HepG2 (cell line): ENCODE measurements around the gene DGKB. TPM values are rescaled to one million over a fixed set of nuclear protein-coding genes. Genes with fewer than 3 reads are reported as not detected.

Experiments used
- ATAC-seq: fragments of 200-7000 bp; cut with Tn5 transposase; 3 replicates; pipeline ENCODE4 v1.9.1; 2020; ENCODE audit warnings: mild to moderate bottlenecking, moderate library complexity
- BruUV-seq: library from RNA; stranded (reverse); fragments of 400-500 nt; replicated peaks from 2 replicates; lab custom pipeline; 2021; lab: Mats Ljungman, UMichigan
- CTCF ChIA-PET: fragments of 300-600 bp; formaldehyde crosslinking; extraction: SDS; loops from one replicate; lab custom pipeline; 2021; ENCODE audit warnings: low total read pairs, inconsistent platforms, low intra/inter-chr PET ratio; lab: Yijun Ruan, JAX
- POLR2A ChIA-PET: fragments of 350-600 bp; sonication (Branson Sonifier 250); formaldehyde crosslinking; loops from one replicate; lab custom pipeline; 2020; ENCODE audit warnings: antibody characterized with exemption, inconsistent platforms; lab: Yijun Ruan, JAX
- DNase-seq: peaks from one replicate; pipeline ENCODE4 v3.0.0-alpha.2; 2015; ENCODE audit warnings: low spot score
- FAIRE-seq: peaks from 3 replicates; lab custom pipeline; 2011; peaks lifted over from hg19 to GRCh38; lab: Jason Lieb, UNC
- H2AFZ ChIP-seq: one replicate; pipeline ENCODE4 v1.6.1; 2011; ENCODE audit warnings: low read length, inconsistent platforms
- H3K27ac ChIP-seq: fragments of 300-600 bp; 3 replicates; pipeline ENCODE4 v1.8.0; 2011; ENCODE audit warnings: mixed run types, mild to moderate bottlenecking, mixed read lengths, low read length, inconsistent platforms; ENCODE audit not compliant: insufficient read depth; ENCODE audit errors: extremely low read length
- H3K27me3 ChIP-seq, 2 experiments: fragments of 200-600 bp in 1 of 2; 2 replicates in 1 of 2; 3 replicates in 1 of 2; pipeline versions ENCODE4 v1.6.0 to v1.8.0; 2011; ENCODE audit warnings: low read length in 2 of 2, mild to moderate bottlenecking in 2 of 2, moderate library complexity in 2 of 2, inconsistent platforms in 1 of 2; ENCODE audit not compliant: insufficient read depth in 2 of 2, control insufficient read depth in 1 of 2
- H3K36me3 ChIP-seq, 2 experiments: fragments of 200-600 bp in 1 of 2; replicated peaks in 1 of 2; 2 replicates in 1 of 2; 3 replicates in 1 of 2; pipeline versions ENCODE4 v1.5.1 to v1.8.0; 2011; ENCODE audit warnings: low read length in 2 of 2, inconsistent platforms in 1 of 2; ENCODE audit not compliant: insufficient read depth in 2 of 2, control insufficient read depth in 1 of 2
- H3K4me1 ChIP-seq: 2 replicates; pipeline ENCODE4 v1.5.1; 2012; ENCODE audit warnings: low read length, inconsistent platforms; ENCODE audit not compliant: insufficient read depth
- H3K4me2 ChIP-seq: 2 replicates; pipeline ENCODE4 v1.6.0; 2011; ENCODE audit warnings: low read depth, low read length, inconsistent platforms
- H3K4me3 ChIP-seq, 3 experiments: fragments of 200-600 bp in 1 of 3; sonication (generic), shearing (Covaris generic) in 1 of 3; replicated peaks in 1 of 3; 2 replicates each; pipeline ENCODE4 v1.5.1; 2011 to 2016; ENCODE audit warnings: low read length in 3 of 3, inconsistent platforms in 2 of 3, low read depth in 2 of 3, mild to moderate bottlenecking in 2 of 3, control low read depth in 1 of 3, mixed read lengths in 1 of 3; ENCODE audit not compliant: insufficient read depth in 1 of 3
- H3K79me2 ChIP-seq: one replicate; pipeline ENCODE4 v1.6.1; 2011; ENCODE audit warnings: low read length, inconsistent platforms; ENCODE audit not compliant: insufficient read depth
- H3K9ac ChIP-seq: 2 replicates; pipeline ENCODE4 v1.6.0; 2011; ENCODE audit warnings: mild to moderate bottlenecking, low read depth, low read length, inconsistent platforms; ENCODE audit not compliant: insufficient read depth
- H3K9me3 ChIP-seq: 2 replicates; pipeline ENCODE4 v1.5.1; 2012; ENCODE audit warnings: mild to moderate bottlenecking, low read length
- H4K20me1 ChIP-seq: 2 replicates; pipeline ENCODE4 v1.6.0; 2011; ENCODE audit warnings: inconsistent platforms, mild to moderate bottlenecking, low read length, moderate library complexity; ENCODE audit not compliant: insufficient read depth
- ARID4A ChIP-seq: sonication (generic); formaldehyde crosslinking; IDR thresholded peaks from 2 replicates; pipeline ENCODE4 v1.5.0; 2020; ENCODE audit warnings: mild to moderate bottlenecking, missing genetic modification reagents, borderline replicate concordance
- HNRNPLL ChIP-seq: fragments of 200-400 bp; formaldehyde crosslinking; IDR thresholded peaks from 2 replicates; pipeline ENCODE4 v1.6.1; 2017; ENCODE audit warnings: mild to moderate bottlenecking, low read depth, low read length; ENCODE audit not compliant: poor library complexity, severe bottlenecking
- MTF1 ChIP-seq: sonication (generic); formaldehyde crosslinking; IDR thresholded peaks from 2 replicates; pipeline ENCODE4 v1.5.0; 2020; ENCODE audit warnings: missing genetic modification reagents
- REPIN1 ChIP-seq: sonication (generic); formaldehyde crosslinking; IDR thresholded peaks from 2 replicates; pipeline ENCODE4 v1.8.0; 2022; ENCODE audit warnings: missing genetic modification reagents, low read depth, mild to moderate bottlenecking, borderline replicate concordance
- RFX1 ChIP-seq: fragments of 450-650 bp; IDR thresholded peaks from 2 replicates; pipeline ENCODE4 v1.6.1; 2017
- TFAP4 ChIP-seq: sonication (generic); IDR thresholded peaks from 2 replicates; pipeline ENCODE4 v1.6.1; 2016; ENCODE audit warnings: low read depth, borderline replicate concordance
- WIZ ChIP-seq: sonication (generic); formaldehyde crosslinking; IDR thresholded peaks from 2 replicates; pipeline ENCODE4 v1.5.1; 2020; ENCODE audit warnings: mild to moderate bottlenecking, missing genetic modification reagents
- ZFP41 ChIP-seq: sonication (generic); formaldehyde crosslinking; IDR thresholded peaks from 2 replicates; pipeline ENCODE4 v1.4.0; 2020; ENCODE audit warnings: mild to moderate bottlenecking, missing genetic modification reagents, borderline replicate concordance
- ZMAT3 ChIP-seq: sonication (generic); formaldehyde crosslinking; conservative IDR thresholded peaks from 2 replicates; pipeline ENCODE4 v1.7.0; 2021; ENCODE audit warnings: missing genetic modification reagents
- ZNF335 ChIP-seq: sonication (generic); formaldehyde crosslinking; IDR thresholded peaks from 2 replicates; pipeline ENCODE4 v1.4.0; 2020; ENCODE audit warnings: missing genetic modification reagents
- ZNF468 ChIP-seq: sonication (generic); formaldehyde crosslinking; IDR thresholded peaks from 2 replicates; pipeline ENCODE4 v1.8.0; 2022; ENCODE audit warnings: mild to moderate bottlenecking, moderate library complexity, missing genetic modification reagents
- ZNF567 ChIP-seq: sonication (generic); formaldehyde crosslinking; IDR thresholded peaks from 2 replicates; pipeline ENCODE4 v1.8.1; 2023; ENCODE audit warnings: mild to moderate bottlenecking, missing genetic modification reagents, borderline replicate concordance
- ZNF580 ChIP-seq: IDR thresholded peaks from 2 replicates; pipeline ENCODE4 v1.6.1; 2016; ENCODE audit warnings: low read depth, borderline replicate concordance
- ZNF749 ChIP-seq: sonication (generic); formaldehyde crosslinking; IDR thresholded peaks from 2 replicates; pipeline ENCODE4 v1.8.0; 2022; ENCODE audit warnings: mild to moderate bottlenecking, missing genetic modification reagents, moderate library complexity, borderline replicate concordance
- ZNF891 ChIP-seq: sonication (generic); formaldehyde crosslinking; IDR thresholded peaks from 2 replicates; pipeline ENCODE4 v1.5.0; 2020; ENCODE audit warnings: mild to moderate bottlenecking, missing genetic modification reagents
- WGBS: methylation state at CpG from one replicate; pipeline ENCODE4 v1.1.6; 2017; ENCODE audit warnings: low lambda C conversion rate; 5-methylcytosine and 5-hydroxymethylcytosine counted together
- in situ Hi-C: cut with HindIII; loops from 2 replicates; pipeline ENCODE4 v1.10.0; 2017; ENCODE audit warnings: low pct_unique_long_range_greater_than_20kb; ENCODE audit not compliant: extremely low pct_ligation_motif_present
- intact Hi-C: fragments of 100-400 bp; cut with micrococcal nuclease; formaldehyde crosslinking; loops from one replicate; pipeline ENCODE4 v1.10.0; 2022; ENCODE audit not compliant: unreplicated experiment
- polyA plus RNA-seq, 8 experiments: library from polyadenylated mRNA; depleted of rRNA in 3 of 8; stranded (reverse) in 7 of 8; unstranded in 1 of 8; fragments of >200 nt; fragmentation: Illumina TruSeq in 4 of 8; extraction: Trizol in 4 of 8; gene quantifications; 2 replicates each; pipeline versions ENCODE4 v1.2.1 to v1.2.3, GENCODE V29; 2011 to 2016; ENCODE audit warnings: low read depth in 4 of 8, missing spikeins in 1 of 8, mixed read lengths in 1 of 8; ENCODE audit not compliant: insufficient read depth in 1 of 8
- total RNA-seq, 5 experiments: library from RNA; depleted of rRNA; stranded (reverse); fragments of >200 nt; fragmentation: Illumina TruSeq; extraction: Trizol; gene quantifications; 2 replicates each; pipeline ENCODE4 v1.2.3, GENCODE V29; 2016; ENCODE audit warnings: low read depth in 1 of 5
- TF ChIP-seq, protein P1 (sequence below): sonication (generic); formaldehyde crosslinking; IDR thresholded peaks from 2 replicates; pipeline ENCODE4 v1.8.1; 2022; ENCODE audit warnings: low read depth, mild to moderate bottlenecking, missing genetic modification reagents

The DGKB gene
- total and polyA plus RNA-seq, 2 of the 13 experiments (the other 11 are each of a cell fraction or from before 2014, with no cell fraction given), result not detected

DNA sequence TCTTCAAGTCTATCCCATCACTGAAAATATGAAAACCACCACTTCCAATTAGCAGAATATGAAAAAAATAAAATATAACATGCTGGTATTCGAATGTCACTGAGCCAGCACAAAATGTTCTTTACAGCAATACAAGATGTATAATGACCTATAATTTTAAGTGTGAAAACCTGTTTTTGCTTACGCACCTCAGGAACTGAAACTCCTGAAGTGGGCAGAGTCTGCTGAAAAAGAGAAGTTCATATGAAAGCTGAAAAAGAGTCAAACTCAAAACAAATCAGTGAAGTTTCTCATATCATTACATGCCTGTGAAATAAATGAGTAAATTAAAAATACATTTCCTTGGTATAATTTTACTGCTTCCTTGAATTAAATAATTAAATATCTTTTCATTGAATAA is 272.5 kb downstream of the DGKB start:
- TF ChIP-seq, protein P1, sequence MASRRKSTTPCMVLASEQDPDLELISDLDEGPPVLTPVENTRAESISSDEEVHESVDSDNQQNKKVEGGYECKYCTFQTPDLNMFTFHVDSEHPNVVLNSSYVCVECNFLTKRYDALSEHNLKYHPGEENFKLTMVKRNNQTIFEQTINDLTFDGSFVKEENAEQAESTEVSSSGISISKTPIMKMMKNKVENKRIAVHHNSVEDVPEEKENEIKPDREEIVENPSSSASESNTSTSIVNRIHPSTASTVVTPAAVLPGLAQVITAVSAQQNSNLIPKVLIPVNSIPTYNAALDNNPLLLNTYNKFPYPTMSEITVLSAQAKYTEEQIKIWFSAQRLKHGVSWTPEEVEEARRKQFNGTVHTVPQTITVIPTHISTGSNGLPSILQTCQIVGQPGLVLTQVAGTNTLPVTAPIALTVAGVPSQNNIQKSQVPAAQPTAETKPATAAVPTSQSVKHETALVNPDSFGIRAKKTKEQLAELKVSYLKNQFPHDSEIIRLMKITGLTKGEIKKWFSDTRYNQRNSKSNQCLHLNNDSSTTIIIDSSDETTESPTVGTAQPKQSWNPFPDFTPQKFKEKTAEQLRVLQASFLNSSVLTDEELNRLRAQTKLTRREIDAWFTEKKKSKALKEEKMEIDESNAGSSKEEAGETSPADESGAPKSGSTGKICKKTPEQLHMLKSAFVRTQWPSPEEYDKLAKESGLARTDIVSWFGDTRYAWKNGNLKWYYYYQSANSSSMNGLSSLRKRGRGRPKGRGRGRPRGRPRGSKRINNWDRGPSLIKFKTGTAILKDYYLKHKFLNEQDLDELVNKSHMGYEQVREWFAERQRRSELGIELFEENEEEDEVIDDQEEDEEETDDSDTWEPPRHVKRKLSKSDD (CRISPR knock-in tag), result no peak
- TF ChIP-seq ZNF567 (CRISPR knock-in tag), result no peak
- TF ChIP-seq ZNF749 (CRISPR knock-in tag), result no peak
- TF ChIP-seq ZNF891, result no peak
- no peak for TF ChIP-seq MTF1 (CRISPR knock-in tag)
- TF ChIP-seq RFX1, result no peak
- TF ChIP-seq ZNF335 (CRISPR knock-in tag), result no peak
- no peak for TF ChIP-seq REPIN1 (CRISPR knock-in tag)
- TF ChIP-seq ZFP41 (CRISPR knock-in tag), result no peak
- no peak for TF ChIP-seq ZNF580 (CRISPR knock-in tag)
- TF ChIP-seq HNRNPLL, result no peak
- TF ChIP-seq ZNF468 (CRISPR knock-in tag), result no peak
- TF ChIP-seq ARID4A, result no peak
- no peak for TF ChIP-seq ZMAT3 (CRISPR knock-in tag)
- TF ChIP-seq TFAP4, result no peak
- no peak for TF ChIP-seq WIZ (CRISPR knock-in tag)
- TF ChIP-seq, all 625 proteins: peak for 0
- H3K9ac ChIP-seq, result no peak overlapping the region
- BruUV-seq, result no TSS peak
- H3K4me3 ChIP-seq, result no peak overlapping the region
- in situ Hi-C loops, result no loop called here
- H3K36me3 ChIP-seq, result no peaks in the 10 kb centered on the region
- H3K27ac ChIP-seq, result no peak overlapping the region
- no peaks in the 10 kb centered on the region for H4K20me1 ChIP-seq
- intact Hi-C loops, result no loop called here
- DNase-seq (no peak), ATAC-seq (no peak), FAIRE-seq (no peak)
- H3K4me2 ChIP-seq, result no peak overlapping the region
- no peak overlapping the region for H2AFZ ChIP-seq
- H3K79me2 ChIP-seq, result no peaks in the 10 kb centered on the region
- CTCF ChIA-PET, result no interaction called here
- 44% methylated on average over 2 of the region's 2 CpGs for WGBS
- no peaks in the 10 kb centered on the region for H3K4me1 ChIP-seq
- peaks cover 53% of the 10 kb centered on the region for H3K9me3 ChIP-seq
- POLR2A ChIA-PET, result no interaction called here
- no peaks in the 10 kb centered on the region for H3K27me3 ChIP-seq
